Upper lobe of left lung (tissue), 6 donors: ENCODE measurements around the gene RBMS1. TPM values are rescaled to one million over a fixed set of nuclear protein-coding genes. Genes with fewer than 3 reads are reported as not detected.

Source experiments
- ATAC-seq, 2 donors: fragments of 200-7000 bp; cut with Tn5 transposase; one replicate each; pipeline ENCODE4 v1.9.1; 2022; ENCODE audit warnings: mild to moderate bottlenecking in 2 of 2, moderate library complexity in 2 of 2; ENCODE audit not compliant: low FRiP score in 2 of 2
- DNase-seq, 2 donors: peaks; one replicate each; pipeline ENCODE4 v3.0.0-alpha.2; 2019 to 2020
- H3K27ac ChIP-seq, 4 donors: fragments of 200-600 bp; sonication (generic); one replicate each; pipeline ENCODE4 v1.5.1; 2016 to 2019
- H3K27me3 ChIP-seq, 4 donors: fragments of 200-600 bp; sonication (generic); one replicate each; pipeline ENCODE4 v1.5.1; 2017 to 2019
- H3K36me3 ChIP-seq, 4 donors: fragments of 200-600 bp; sonication (generic); one replicate each; pipeline ENCODE4 v1.5.1; 2016 to 2019
- H3K4me1 ChIP-seq, 4 donors: fragments of 200-600 bp; sonication (generic); one replicate each; pipeline ENCODE4 v1.5.1; 2018 to 2019
- H3K4me3 ChIP-seq, 4 donors: fragments of 200-600 bp; sonication (generic); one replicate each; pipeline ENCODE4 v1.5.1; 2017 to 2019; ENCODE audit warnings: mild to moderate bottlenecking in 2 of 4, moderate library complexity in 1 of 4
- H3K9me3 ChIP-seq, 4 donors: fragments of 200-600 bp; sonication (generic); one replicate each; pipeline ENCODE4 v1.5.1; 2018 to 2019
- EP300 ChIP-seq, 4 donors: sonication (generic); formaldehyde crosslinking; IDR thresholded peaks; one replicate each; pipeline ENCODE4 v1.5.1; 2017; ENCODE audit warnings: antibody characterized with exemption in 4 of 4, control low read depth in 2 of 4
- POLR2A ChIP-seq, 4 donors: fragments of 450-650 bp; IDR thresholded peaks; one replicate each; pipeline ENCODE4 v1.5.1; 2016 to 2017; ENCODE audit warnings: antibody characterized with exemption in 4 of 4, mild to moderate bottlenecking in 2 of 4
- POLR2AphosphoS5 ChIP-seq, 2 donors: sonication (generic); formaldehyde crosslinking; IDR thresholded peaks; one replicate each; pipeline ENCODE4 v1.5.1; 2017; ENCODE audit warnings: antibody characterized with exemption in 2 of 2
- WGBS, 2 donors: methylation state at CpG; one replicate each; pipeline ENCODE4 v1.1.5; 2017 to 2018; 5-methylcytosine and 5-hydroxymethylcytosine counted together
- total RNA-seq, 6 donors: library from RNA; depleted of rRNA in 4 of 6; stranded (reverse); fragments of >200 nt in 4 of 6; gene quantifications; one replicate each; pipeline versions ENCODE4 v1.1.0 to v1.2.1, GENCODE V29; 2016 to 2021
- TF ChIP-seq, protein P1 (sequence below), 6 experiments: fragments of 450-650 bp in 4 of 6; fragments of 200-600 bp in 2 of 6; sonication (generic) in 2 of 6; IDR thresholded peaks; one replicate each; pipeline ENCODE4 v1.5.1; 2016 to 2019; ENCODE audit warnings: antibody characterized with exemption in 6 of 6
- donor health status: DM: no; HTN: no; CAD: no; lungs with moderate emphysema.
- donor health status: DM: no; HTN: yes; CAD: no; lungs with severe emphysema.

Gene RBMS1
- total RNA-seq, 6 donors from 2014 or later: 81.3 to 125 (median 95.4) TPM

- WGBS, 2 donors: 80 to 82% methylated on average over 3 of the region's 3 CpGs
These were observed 203.8 kb downstream of the RBMS1 start for GRCh38 chr2:160289831-160290230.

GRCh38 chr2:160289126-160289525 lies 204.5 kb downstream of the RBMS1 start:
- Histone ChIP-seq H3K4me1 (peaks cover 33 to 46% (median 40%) of the 10 kb centered on the region in 4 donors), H3K9me3 (no peaks in the 10 kb centered on the region), H3K36me3 (peaks cover 11 to 51% (median 21%) of the 10 kb centered on the region in 4 donors), H3K4me3 (no peak overlapping the region), H3K27me3 (no peaks in the 10 kb centered on the region), H3K27ac (peak overlapping the region in 1 of 4 donors; percentile 23)
- DNase-seq: no peak
- 47 to 55% methylated on average over 1 of the region's 1 CpG for WGBS, 2 donors
- no peak for TF ChIP-seq POLR2AphosphoS5 (IDR thresholded peaks at IDR 0.05)
- TF ChIP-seq EP300 (IDR thresholded peaks at IDR 0.05): no peak
- TF ChIP-seq, protein P1, sequence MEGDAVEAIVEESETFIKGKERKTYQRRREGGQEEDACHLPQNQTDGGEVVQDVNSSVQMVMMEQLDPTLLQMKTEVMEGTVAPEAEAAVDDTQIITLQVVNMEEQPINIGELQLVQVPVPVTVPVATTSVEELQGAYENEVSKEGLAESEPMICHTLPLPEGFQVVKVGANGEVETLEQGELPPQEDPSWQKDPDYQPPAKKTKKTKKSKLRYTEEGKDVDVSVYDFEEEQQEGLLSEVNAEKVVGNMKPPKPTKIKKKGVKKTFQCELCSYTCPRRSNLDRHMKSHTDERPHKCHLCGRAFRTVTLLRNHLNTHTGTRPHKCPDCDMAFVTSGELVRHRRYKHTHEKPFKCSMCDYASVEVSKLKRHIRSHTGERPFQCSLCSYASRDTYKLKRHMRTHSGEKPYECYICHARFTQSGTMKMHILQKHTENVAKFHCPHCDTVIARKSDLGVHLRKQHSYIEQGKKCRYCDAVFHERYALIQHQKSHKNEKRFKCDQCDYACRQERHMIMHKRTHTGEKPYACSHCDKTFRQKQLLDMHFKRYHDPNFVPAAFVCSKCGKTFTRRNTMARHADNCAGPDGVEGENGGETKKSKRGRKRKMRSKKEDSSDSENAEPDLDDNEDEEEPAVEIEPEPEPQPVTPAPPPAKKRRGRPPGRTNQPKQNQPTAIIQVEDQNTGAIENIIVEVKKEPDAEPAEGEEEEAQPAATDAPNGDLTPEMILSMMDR (IDR thresholded peaks at IDR 0.05): no peak
- no peak for ATAC-seq

More at GRCh38 chr2:160289831-160290230, 203.8 kb downstream of the RBMS1 start:
- Histone ChIP-seq H3K4me1 (peaks cover 40 to 53% (median 47%) of the 10 kb centered on the region in 4 donors), H3K27me3 (no peaks in the 10 kb centered on the region), H3K36me3 (peaks cover 4 to 44% (median 15%) of the 10 kb centered on the region in 4 donors), H3K9me3 (no peaks in the 10 kb centered on the region), H3K4me3 (no peak overlapping the region), H3K27ac (peak overlapping the region in 1 of 4 donors; percentile 23)
- ATAC-seq: no peak
- no peak for TF ChIP-seq POLR2A (IDR thresholded peaks at IDR 0.05)
- TF ChIP-seq EP300 (IDR thresholded peaks at IDR 0.05): peak in 1 of 4 donors; percentile 18
- peak in 1 of 2 donors; percentile 14 for TF ChIP-seq POLR2AphosphoS5 (IDR thresholded peaks at IDR 0.05)
- no peak for DNase-seq

- DNase-seq (no peak), ATAC-seq (no peak)
- TF ChIP-seq POLR2A (IDR thresholded peaks at IDR 0.05) (no peak), POLR2AphosphoS5 (IDR thresholded peaks at IDR 0.05) (no peak), EP300 (IDR thresholded peaks at IDR 0.05) (no peak)
- TF ChIP-seq, protein P1 (IDR thresholded peaks at IDR 0.05): no peak
- Histone ChIP-seq H3K4me1 (peaks cover 29 to 39% (median 35%) of the 10 kb centered on the region in 4 donors), H3K27me3 (no peaks in the 10 kb centered on the region), H3K4me3 (no peak overlapping the region), H3K36me3 (peaks cover 11 to 54% (median 27%) of the 10 kb centered on the region in 4 donors), H3K27ac (peak overlapping the region in 1 of 4 donors; percentile 23), H3K9me3 (no peaks in the 10 kb centered on the region)
- 71 to 86% methylated on average over 2 of the region's 2 CpGs for WGBS, 2 donors
These were observed 205.3 kb downstream of the RBMS1 start for GRCh38 chr2:160288324-160288723.

DNA sequence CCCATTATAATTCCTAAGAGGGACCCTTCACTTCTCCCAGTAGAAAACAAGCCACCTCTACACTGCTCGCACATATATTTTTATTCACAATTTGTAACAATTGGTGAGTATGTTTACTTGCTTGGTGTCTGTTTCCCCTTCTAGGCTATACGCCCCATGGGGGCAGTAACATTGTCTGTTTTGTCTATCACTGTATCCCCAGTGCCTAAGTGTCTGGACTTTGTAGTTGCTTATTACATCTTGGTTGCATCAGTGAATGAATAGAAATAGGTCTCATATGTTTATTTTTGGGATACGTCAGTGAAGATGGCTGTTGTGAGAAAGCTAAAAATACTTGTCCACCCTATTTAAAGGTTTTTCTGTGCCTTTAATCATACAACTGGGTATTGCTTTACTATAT lies 206.1 kb downstream of the RBMS1 start:
- H3K4me3 ChIP-seq: no peak overlapping the region
- no peaks in the 10 kb centered on the region for H3K27me3 ChIP-seq
- peaks cover 26 to 35% (median 32%) of the 10 kb centered on the region in 4 donors for H3K4me1 ChIP-seq
- ATAC-seq (no peak), DNase-seq (no peak)
- H3K27ac ChIP-seq: no peak overlapping the region
- no peaks in the 10 kb centered on the region for H3K9me3 ChIP-seq
- peaks cover 11 to 55% (median 26%) of the 10 kb centered on the region in 4 donors for H3K36me3 ChIP-seq
- 63 to 75% methylated on average over 3 of the region's 3 CpGs for WGBS, 2 donors
- TF ChIP-seq EP300 (IDR thresholded peaks at IDR 0.05) (no peak), POLR2A (IDR thresholded peaks at IDR 0.05) (no peak), POLR2AphosphoS5 (IDR thresholded peaks at IDR 0.05) (no peak)
- TF ChIP-seq, protein P1 (IDR thresholded peaks at IDR 0.05): no peak

DNA sequence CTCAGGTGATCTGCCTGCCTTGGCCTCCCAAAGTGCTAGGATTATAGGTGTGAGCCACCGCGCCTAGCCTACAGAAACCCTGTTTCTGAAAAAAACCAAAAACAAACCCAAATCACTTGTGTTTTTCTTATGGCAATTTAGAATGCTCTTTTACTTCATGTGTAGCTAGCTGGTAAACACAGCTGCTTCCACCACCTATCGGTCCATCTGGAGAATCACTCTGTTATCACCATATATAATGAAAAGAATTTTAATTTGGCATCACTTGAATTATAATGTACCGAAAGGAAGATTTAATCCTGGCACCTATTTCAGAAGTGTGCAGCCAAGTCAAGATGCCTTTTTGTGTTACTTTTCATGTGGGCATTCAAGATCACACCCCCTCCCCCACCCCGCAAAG lies 207.1 kb downstream of the RBMS1 start:
- Histone ChIP-seq H3K27ac (no peak overlapping the region), H3K36me3 (peaks cover 11 to 63% (median 26%) of the 10 kb centered on the region in 4 donors), H3K4me1 (peaks cover 26 to 35% (median 28%) of the 10 kb centered on the region in 4 donors), H3K4me3 (no peak overlapping the region), H3K9me3 (no peaks in the 10 kb centered on the region), H3K27me3 (no peaks in the 10 kb centered on the region)
- 90 to 92% methylated on average over 5 of the region's 5 CpGs for WGBS, 2 donors
- TF ChIP-seq EP300 (IDR thresholded peaks at IDR 0.05): no peak
- no peak for TF ChIP-seq POLR2A (IDR thresholded peaks at IDR 0.05)
- no peak for TF ChIP-seq POLR2AphosphoS5 (IDR thresholded peaks at IDR 0.05)
- TF ChIP-seq, protein P1 (IDR thresholded peaks at IDR 0.05): no peak
- no peak for DNase-seq
- no peak for ATAC-seq
